RWPE2 (cell line): ENCODE measurements around the gene PALD1.

Source experiments
- ATAC-seq: fragments of 200-7000 bp; cut with Tn5 transposase; 3 replicates; pipeline ENCODE4 v1.9.1; 2021; ENCODE audit warnings: low read depth
- DNase-seq: peaks from one replicate; pipeline ENCODE4 v3.0.0-alpha.2; 2020; ENCODE audit warnings: low spot score
- H3K27ac ChIP-seq: fragments of 450-650 bp; 2 replicates; pipeline ENCODE4 v1.5.1; 2017; ENCODE audit warnings: mild to moderate bottlenecking; ENCODE audit not compliant: poor library complexity, severe bottlenecking
- H3K27me3 ChIP-seq: fragments of 250-450 bp; sonication (Bioruptor Pico); 2 replicates; pipeline ENCODE4 v1.5.1; 2021; ENCODE audit warnings: mild to moderate bottlenecking, moderate library complexity; ENCODE audit not compliant: insufficient read depth, poor library complexity, severe bottlenecking
- H3K36me3 ChIP-seq: fragments of 250-450 bp; sonication (Bioruptor Pico); 2 replicates; pipeline ENCODE4 v1.5.1; 2020; ENCODE audit warnings: low read depth, mild to moderate bottlenecking, moderate library complexity
- H3K4me1 ChIP-seq: fragments of 250-450 bp; sonication (Bioruptor Pico); 2 replicates; pipeline ENCODE4 v1.5.1; 2021; ENCODE audit warnings: mild to moderate bottlenecking, moderate library complexity; ENCODE audit not compliant: insufficient read depth, poor library complexity, severe bottlenecking
- H3K4me3 ChIP-seq: fragments of 250-450 bp; sonication (Bioruptor Pico); 2 replicates; pipeline ENCODE4 v1.5.1; 2021; ENCODE audit warnings: mild to moderate bottlenecking, moderate library complexity; ENCODE audit not compliant: severe bottlenecking
- H3K9me3 ChIP-seq: fragments of 250-450 bp; sonication (Bioruptor Pico); 2 replicates; pipeline ENCODE4 v1.5.1; 2021; ENCODE audit warnings: mild to moderate bottlenecking, moderate library complexity; ENCODE audit not compliant: severe bottlenecking
- CTCF ChIP-seq: fragments of 450-650 bp; IDR thresholded peaks from one replicate; pipeline ENCODE4 v1.5.1; 2017; ENCODE audit warnings: mild to moderate bottlenecking, moderate library complexity; ENCODE audit not compliant: poor library complexity, severe bottlenecking

PALD1 gene

GRCh38 chr10:70592186-70592735, 113.7 kb downstream of the PALD1 start:
- TF ChIP-seq CTCF = no peak
- H3K27me3 ChIP-seq = no peaks in the 10 kb centered on the region
- no peak for ATAC-seq
- no peaks in the 10 kb centered on the region for H3K9me3 ChIP-seq
- no peak overlapping the region for H3K4me3 ChIP-seq
- H3K4me1 ChIP-seq = no peaks in the 10 kb centered on the region
- no peak overlapping the region for H3K27ac ChIP-seq
- H3K36me3 ChIP-seq = no peaks in the 10 kb centered on the region
- DNase-seq = no peak

- Histone ChIP-seq H3K27ac (no peak overlapping the region), H3K27me3 (no peaks in the 10 kb centered on the region), H3K9me3 (no peaks in the 10 kb centered on the region), H3K4me3 (no peak overlapping the region), H3K36me3 (no peaks in the 10 kb centered on the region), H3K4me1 (no peaks in the 10 kb centered on the region)
- no peak for ATAC-seq
- no peak for TF ChIP-seq CTCF
- DNase-seq = no peak
Observed at GRCh38 chr10:70592746-70593512, 114.4 kb downstream of the PALD1 start.

GRCh38 chr10:70593513-70593890, 114.9 kb downstream of the PALD1 start:
- no peaks in the 10 kb centered on the region for H3K4me1 ChIP-seq
- no peak for TF ChIP-seq CTCF

GRCh38 chr10:70594161-70594560, 115.6 kb downstream of the PALD1 start:
- no peaks in the 10 kb centered on the region for H3K27me3 ChIP-seq
- DNase-seq = no peak
- no peaks in the 10 kb centered on the region for H3K9me3 ChIP-seq
- ATAC-seq = no peak
- H3K36me3 ChIP-seq = no peaks in the 10 kb centered on the region
- H3K4me3 ChIP-seq = no peak overlapping the region
- H3K4me1 ChIP-seq = no peaks in the 10 kb centered on the region
- TF ChIP-seq CTCF = no peak
- H3K27ac ChIP-seq = no peak overlapping the region

More at GRCh38 chr10:70593513-70593890, 114.9 kb downstream of the PALD1 start:
- H3K4me3 ChIP-seq = no peak overlapping the region
- no peaks in the 10 kb centered on the region for H3K9me3 ChIP-seq
- no peak overlapping the region for H3K27ac ChIP-seq
- no peaks in the 10 kb centered on the region for H3K36me3 ChIP-seq
- ATAC-seq (no peak), DNase-seq (no peak)
- no peaks in the 10 kb centered on the region for H3K27me3 ChIP-seq

GRCh38 chr10:70595566-70596016, 117.0 kb downstream of the PALD1 start:
- no peaks in the 10 kb centered on the region for H3K9me3 ChIP-seq
- TF ChIP-seq CTCF = no peak
- H3K4me3 ChIP-seq = no peak overlapping the region
- ATAC-seq (no peak), DNase-seq (no peak)
- no peaks in the 10 kb centered on the region for H3K36me3 ChIP-seq
- H3K4me1 ChIP-seq = no peaks in the 10 kb centered on the region
- no peaks in the 10 kb centered on the region for H3K27me3 ChIP-seq
- H3K27ac ChIP-seq = no peak overlapping the region
